ENCODE data around the gene SLC11A2. TPM values are rescaled to one million over a fixed set of nuclear protein-coding genes. Genes with fewer than 3 reads are reported as not detected.

Gene SLC11A2
- total RNA-seq, 1 donor from 2014 or later, result 36.3 TPM

DNA sequence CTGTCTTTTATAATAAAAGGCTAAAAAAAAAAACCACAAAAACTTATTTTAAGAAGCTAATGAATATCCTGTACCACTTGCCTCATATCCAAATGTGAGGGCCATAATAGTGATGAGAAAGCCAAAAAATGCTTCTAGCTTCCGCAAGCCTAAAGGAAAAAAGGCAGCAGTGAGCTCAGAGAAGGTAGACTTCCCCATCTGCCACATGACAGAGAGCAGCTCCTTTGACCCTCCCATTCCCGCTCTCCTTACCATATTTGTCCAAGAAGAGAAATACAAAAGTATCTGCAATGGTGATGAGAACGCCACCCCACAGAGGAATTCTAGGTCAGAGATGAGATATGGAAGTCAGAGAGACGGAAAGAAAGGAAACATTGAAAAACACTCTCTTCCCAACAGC lies 27.1 kb downstream of the SLC11A2 start:
- DNase-seq (ENCODE audit: low read depth), result no peak
- TF ChIP-seq, protein P1, sequence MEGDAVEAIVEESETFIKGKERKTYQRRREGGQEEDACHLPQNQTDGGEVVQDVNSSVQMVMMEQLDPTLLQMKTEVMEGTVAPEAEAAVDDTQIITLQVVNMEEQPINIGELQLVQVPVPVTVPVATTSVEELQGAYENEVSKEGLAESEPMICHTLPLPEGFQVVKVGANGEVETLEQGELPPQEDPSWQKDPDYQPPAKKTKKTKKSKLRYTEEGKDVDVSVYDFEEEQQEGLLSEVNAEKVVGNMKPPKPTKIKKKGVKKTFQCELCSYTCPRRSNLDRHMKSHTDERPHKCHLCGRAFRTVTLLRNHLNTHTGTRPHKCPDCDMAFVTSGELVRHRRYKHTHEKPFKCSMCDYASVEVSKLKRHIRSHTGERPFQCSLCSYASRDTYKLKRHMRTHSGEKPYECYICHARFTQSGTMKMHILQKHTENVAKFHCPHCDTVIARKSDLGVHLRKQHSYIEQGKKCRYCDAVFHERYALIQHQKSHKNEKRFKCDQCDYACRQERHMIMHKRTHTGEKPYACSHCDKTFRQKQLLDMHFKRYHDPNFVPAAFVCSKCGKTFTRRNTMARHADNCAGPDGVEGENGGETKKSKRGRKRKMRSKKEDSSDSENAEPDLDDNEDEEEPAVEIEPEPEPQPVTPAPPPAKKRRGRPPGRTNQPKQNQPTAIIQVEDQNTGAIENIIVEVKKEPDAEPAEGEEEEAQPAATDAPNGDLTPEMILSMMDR (IDR thresholded peaks at IDR 0.05; ENCODE audit: insufficient read depth, low read length, poor library complexity, severe bottlenecking), result no peak
- Histone ChIP-seq H3K4me3 (ENCODE audit: low read depth, low read length) (no peak overlapping the region), H3K36me3 (ENCODE audit: control insufficient read depth, insufficient read depth, low read length) (no peaks in the 10 kb centered on the region), H3K27me3 (ENCODE audit: control insufficient read depth, insufficient read depth, low read length) (no peaks in the 10 kb centered on the region)

DNA sequence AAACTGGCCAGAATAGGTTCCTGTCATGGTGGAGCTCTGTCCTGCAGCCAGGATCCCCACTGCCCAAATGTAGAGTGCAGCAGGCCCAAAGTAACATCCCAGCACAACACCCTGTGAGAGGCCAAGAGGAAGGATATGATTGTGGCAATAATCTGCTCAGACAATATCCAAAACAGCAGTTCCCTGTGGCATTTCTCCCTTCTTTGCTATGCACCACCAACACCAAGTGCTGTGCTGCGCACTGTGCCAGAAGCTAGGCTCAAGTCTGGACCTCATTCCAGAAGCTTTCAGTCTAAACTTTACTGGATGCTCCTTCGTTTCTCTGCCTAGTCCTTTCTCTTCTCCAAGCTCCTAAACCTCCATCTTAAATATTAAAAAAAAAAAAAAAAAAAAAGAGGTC lies 33.4 kb downstream of the SLC11A2 start:
- Histone ChIP-seq H3K27me3 (ENCODE audit: control insufficient read depth, insufficient read depth, low read length) (no peaks in the 10 kb centered on the region), H3K4me3 (ENCODE audit: low read depth, low read length) (no peak overlapping the region), H3K36me3 (ENCODE audit: control insufficient read depth, insufficient read depth, low read length) (no peaks in the 10 kb centered on the region)
- TF ChIP-seq, protein P1 (IDR thresholded peaks at IDR 0.05; ENCODE audit: insufficient read depth, low read length, poor library complexity, severe bottlenecking), result no peak
- DNase-seq (ENCODE audit: low read depth), result no peak

DNA sequence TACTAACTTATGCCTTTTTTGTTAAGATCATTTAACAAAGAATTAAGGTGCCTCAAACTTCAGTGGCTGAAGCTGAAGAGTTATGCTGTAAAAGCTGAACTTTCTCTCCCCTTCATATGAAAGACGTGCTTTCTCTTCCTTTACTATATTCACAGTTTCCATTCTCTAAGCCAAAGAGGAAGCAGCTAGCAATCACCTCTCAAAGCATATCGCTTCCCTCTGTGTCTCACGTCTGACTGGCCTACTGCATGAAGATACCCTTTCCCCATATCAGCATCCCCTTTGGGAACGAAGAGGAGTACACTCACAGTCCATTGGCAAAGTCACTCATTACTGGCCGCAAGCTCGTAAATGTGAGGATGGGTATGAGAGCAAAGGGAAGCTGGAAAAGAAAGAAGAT lies 34.9 kb downstream of the SLC11A2 start:
- Histone ChIP-seq H3K4me3 (ENCODE audit: low read depth, low read length) (no peak overlapping the region), H3K36me3 (ENCODE audit: control insufficient read depth, insufficient read depth, low read length) (no peaks in the 10 kb centered on the region), H3K27me3 (ENCODE audit: control insufficient read depth, insufficient read depth, low read length) (no peaks in the 10 kb centered on the region)
- TF ChIP-seq, protein P1 (IDR thresholded peaks at IDR 0.05; ENCODE audit: insufficient read depth, low read length, poor library complexity, severe bottlenecking), result no peak
- DNase-seq (ENCODE audit: low read depth), result no peak

DNA sequence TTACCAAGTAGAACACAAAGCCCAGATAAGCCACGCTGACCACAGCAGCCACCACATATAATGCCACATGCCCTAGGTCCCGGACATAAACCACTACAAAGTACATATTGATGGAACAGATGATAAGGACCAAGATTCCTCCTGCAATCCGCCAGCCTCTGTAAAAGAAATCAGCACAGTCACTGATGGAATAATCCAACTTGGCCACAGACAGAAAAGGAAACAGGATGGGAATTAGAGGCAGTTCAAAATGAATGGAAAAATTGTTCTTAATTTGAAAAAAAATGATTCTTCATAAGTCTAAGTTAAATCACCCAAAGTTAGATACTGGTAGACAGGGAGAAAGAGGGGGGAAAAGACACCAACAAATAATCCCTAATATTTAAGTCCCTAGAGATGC lies 35.4 kb downstream of the SLC11A2 start:
- no peaks in the 10 kb centered on the region for H3K27me3 ChIP-seq (ENCODE audit: control insufficient read depth, insufficient read depth, low read length)
- DNase-seq (ENCODE audit: low read depth), result no peak
- no peak overlapping the region for H3K4me3 ChIP-seq (ENCODE audit: low read depth, low read length)
- TF ChIP-seq, protein P1 (IDR thresholded peaks at IDR 0.05; ENCODE audit: insufficient read depth, low read length, poor library complexity, severe bottlenecking), result no peak
- H3K36me3 ChIP-seq (ENCODE audit: control insufficient read depth, insufficient read depth, low read length), result no peaks in the 10 kb centered on the region

DNA sequence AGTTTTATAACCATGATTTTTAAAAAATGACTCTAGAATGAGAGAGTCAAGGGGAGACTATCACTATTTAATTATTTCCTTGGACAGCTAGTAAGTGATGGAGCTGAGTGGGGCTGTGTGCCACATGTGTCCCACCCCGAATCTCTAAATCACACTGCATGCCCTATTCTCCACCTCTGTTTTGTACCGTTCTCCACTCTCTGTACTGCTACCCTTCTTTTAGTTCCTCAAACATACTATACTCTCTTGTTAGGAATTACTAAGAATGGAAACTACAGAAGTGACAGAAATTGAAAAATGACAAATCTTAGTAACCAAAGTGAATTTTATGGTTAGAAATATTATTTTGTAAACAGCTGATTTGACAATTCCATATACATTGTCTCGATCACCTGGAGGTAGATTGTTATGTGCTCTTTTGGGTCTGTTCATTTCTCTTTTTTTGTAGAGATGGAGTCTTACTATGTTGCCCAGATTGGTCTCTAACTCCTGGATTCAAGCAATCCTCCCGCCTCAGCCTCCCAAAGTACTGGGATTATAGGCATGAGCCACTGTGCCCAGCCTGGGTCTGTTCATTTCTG lies 35.9 kb downstream of the SLC11A2 start:
- TF ChIP-seq, protein P1 (IDR thresholded peaks at IDR 0.05; ENCODE audit: insufficient read depth, low read length, poor library complexity, severe bottlenecking), result no peak
- H3K27me3 ChIP-seq (ENCODE audit: control insufficient read depth, insufficient read depth, low read length), result no peaks in the 10 kb centered on the region
- no peak overlapping the region for H3K4me3 ChIP-seq (ENCODE audit: low read depth, low read length)
- no peak for DNase-seq (ENCODE audit: low read depth)
- no peaks in the 10 kb centered on the region for H3K36me3 ChIP-seq (ENCODE audit: control insufficient read depth, insufficient read depth, low read length)

DNA sequence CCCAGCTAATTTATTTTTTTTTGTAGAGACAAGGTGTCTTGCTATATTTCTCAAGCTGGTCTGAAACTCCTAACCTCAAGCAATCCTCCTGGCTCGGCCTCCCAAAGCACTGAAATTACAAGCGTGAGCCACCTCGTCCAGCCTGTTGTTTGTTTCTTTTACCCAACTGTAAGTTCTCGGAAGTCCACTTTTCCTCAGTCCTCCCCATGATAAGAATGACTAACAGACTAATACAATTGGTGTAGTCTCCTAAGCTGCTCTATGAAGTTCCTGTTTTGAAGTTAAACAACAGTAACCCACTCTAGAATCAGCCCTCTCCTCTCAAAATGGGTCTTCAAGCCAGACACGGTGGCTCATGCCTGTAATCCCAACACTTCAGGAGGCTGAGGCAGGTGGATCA lies 37.3 kb downstream of the SLC11A2 start:
- H3K36me3 ChIP-seq (ENCODE audit: control insufficient read depth, insufficient read depth, low read length), result no peaks in the 10 kb centered on the region
- TF ChIP-seq, protein P1 (IDR thresholded peaks at IDR 0.05; ENCODE audit: insufficient read depth, low read length, poor library complexity, severe bottlenecking), result no peak
- H3K27me3 ChIP-seq (ENCODE audit: control insufficient read depth, insufficient read depth, low read length), result no peaks in the 10 kb centered on the region
- H3K4me3 ChIP-seq (ENCODE audit: low read depth, low read length), result no peak overlapping the region
- no peak for DNase-seq (ENCODE audit: low read depth)

Data from kidney epithelial cell (primary cell).